ENCODE data around the gene A4GALT.
"Not testable (repeated sequence)": the region's sequence is repeated elsewhere in the genome, so short reads cannot be mapped to it uniquely, and the experiment has no call there.

Gene A4GALT

DNA sequence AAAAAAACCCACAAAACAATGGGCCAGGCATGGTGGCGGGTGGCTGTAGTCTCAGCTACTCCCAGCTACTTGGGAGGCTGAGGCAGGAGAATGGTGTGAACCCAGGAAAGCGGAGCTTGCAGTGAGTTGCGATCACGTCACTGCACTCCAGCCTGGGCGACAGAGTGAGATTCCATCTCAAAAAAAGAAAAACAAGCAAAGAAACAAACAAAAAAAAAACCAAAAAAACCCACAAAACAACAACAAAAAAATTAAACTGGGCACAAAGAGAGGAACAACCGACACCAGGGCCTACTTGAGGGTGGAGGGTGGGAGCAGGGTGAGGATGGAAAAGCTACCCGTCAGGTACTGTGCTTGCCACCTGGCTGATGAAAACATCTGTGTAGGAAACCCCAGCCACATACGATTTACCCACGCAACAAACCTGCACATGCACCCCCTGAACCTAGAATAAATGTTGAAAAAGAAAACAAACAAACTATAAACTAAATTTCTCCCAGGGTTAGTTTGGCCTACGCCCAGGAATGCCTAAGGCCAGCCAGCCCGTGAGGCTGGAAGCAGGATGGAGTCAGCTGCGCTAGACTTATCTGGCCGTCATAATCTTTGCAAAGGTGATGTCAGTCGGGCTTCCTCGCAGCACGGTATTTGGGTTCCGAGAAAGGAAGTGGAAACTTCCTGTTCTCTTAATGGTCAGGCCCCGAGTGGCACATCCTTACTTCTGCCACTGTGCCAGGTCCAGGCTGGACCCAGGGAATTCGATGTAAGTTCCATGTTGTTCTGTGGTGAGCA lies 49.6 kb downstream of the A4GALT start:
- TF ChIP-seq, protein P1, sequence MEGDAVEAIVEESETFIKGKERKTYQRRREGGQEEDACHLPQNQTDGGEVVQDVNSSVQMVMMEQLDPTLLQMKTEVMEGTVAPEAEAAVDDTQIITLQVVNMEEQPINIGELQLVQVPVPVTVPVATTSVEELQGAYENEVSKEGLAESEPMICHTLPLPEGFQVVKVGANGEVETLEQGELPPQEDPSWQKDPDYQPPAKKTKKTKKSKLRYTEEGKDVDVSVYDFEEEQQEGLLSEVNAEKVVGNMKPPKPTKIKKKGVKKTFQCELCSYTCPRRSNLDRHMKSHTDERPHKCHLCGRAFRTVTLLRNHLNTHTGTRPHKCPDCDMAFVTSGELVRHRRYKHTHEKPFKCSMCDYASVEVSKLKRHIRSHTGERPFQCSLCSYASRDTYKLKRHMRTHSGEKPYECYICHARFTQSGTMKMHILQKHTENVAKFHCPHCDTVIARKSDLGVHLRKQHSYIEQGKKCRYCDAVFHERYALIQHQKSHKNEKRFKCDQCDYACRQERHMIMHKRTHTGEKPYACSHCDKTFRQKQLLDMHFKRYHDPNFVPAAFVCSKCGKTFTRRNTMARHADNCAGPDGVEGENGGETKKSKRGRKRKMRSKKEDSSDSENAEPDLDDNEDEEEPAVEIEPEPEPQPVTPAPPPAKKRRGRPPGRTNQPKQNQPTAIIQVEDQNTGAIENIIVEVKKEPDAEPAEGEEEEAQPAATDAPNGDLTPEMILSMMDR (IDR thresholded peaks at IDR 0.05; ENCODE audit: insufficient read depth, low read depth, low read length, missing control alignments) = no peak
- H3K4me3 ChIP-seq (ENCODE audit: low read length) = no peak overlapping the region
- DNase-seq (ENCODE audit: low read depth) = no peak

- TF ChIP-seq, protein P1 (IDR thresholded peaks at IDR 0.05; ENCODE audit: insufficient read depth, low read depth, low read length, missing control alignments) = no peak
- DNase-seq (ENCODE audit: low read depth) = no peak
- no peak overlapping the region for H3K4me3 ChIP-seq (ENCODE audit: low read length)
Observed at GRCh38 chr22:42670046-42670445, 50.6 kb downstream of the A4GALT start.

DNA sequence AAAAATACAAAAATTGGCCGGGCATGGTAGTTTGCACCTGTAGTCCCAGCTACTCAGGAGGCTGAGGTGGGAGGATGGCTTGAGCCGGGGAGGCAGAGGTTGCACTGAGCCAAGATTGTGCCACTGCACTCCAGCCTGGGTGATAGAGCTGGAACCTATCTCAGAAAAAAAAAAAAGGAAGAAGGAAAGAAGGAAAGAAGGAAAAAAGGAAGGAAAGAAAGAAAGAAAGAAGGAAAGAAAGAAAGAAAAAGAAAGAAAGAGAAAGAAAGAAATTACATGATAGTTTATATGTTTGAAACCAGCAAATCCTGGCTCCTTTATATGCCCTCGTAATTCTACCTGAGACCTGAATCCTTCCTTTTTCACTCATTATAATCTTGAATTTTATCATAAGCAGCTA lies 54.3 kb downstream of the A4GALT start:
- not testable (repeated sequence) for H3K4me3 ChIP-seq (ENCODE audit: low read length)

DNA sequence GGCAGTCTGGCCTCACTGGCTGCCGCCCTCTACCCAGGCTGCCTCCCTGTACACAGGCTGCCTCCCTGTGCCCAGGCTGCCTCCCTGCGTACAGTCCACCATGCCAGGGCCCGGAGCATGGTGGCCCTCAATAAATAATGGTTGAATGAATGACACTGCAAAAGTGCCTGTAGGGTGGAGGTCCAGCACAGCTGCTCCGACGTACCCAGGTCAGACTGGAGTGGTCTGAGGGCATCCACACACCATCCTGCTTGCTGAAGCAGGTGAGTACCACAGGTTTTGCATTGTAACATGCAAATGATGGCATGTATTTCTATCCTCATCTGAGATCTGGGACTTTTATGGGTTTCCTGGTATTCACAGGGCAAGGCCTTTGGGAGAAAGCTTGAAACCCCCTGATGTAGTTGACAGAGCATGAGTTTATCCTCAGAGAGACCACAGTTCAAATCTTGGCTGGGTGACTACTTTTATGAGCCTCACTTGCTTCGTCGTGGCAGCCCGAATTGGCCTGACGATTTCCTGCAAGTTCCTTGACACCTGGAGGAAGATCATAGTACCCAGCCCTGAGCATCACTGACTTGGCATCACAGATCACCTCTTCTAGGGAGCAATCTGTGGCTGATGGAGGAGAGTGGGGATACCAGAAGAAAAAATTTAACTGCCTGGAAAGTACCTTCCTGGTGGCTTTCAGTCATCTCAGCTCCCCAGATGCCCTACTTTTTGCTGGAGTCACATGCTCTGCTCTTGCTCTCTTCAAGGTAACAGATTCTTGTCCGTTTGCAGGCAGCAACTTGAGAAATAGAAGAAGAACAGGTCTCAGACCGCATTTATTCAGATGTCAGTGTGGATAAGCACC lies 55.5 kb downstream of the A4GALT start:
- no peak overlapping the region for H3K4me3 ChIP-seq (ENCODE audit: low read length)
- TF ChIP-seq, protein P1 (IDR thresholded peaks at IDR 0.05; ENCODE audit: insufficient read depth, low read depth, low read length, missing control alignments) = no peak
- DNase-seq (ENCODE audit: low read depth) = no peak

More for the DNA sequence above, 54.3 kb downstream of the A4GALT start:
- DNase-seq (ENCODE audit: low read depth) = not testable (repeated sequence)

GRCh38 chr22:42661985-42662831 lies 58.5 kb downstream of the A4GALT start:
- DNase-seq (ENCODE audit: low read depth) = peak; percentile 56
- H3K4me3 ChIP-seq (ENCODE audit: low read length) = peak overlapping the region; percentile 49
- TF ChIP-seq, protein P1 (IDR thresholded peaks at IDR 0.05; ENCODE audit: insufficient read depth, low read depth, low read length, missing control alignments) = peak; percentile 59

DNA sequence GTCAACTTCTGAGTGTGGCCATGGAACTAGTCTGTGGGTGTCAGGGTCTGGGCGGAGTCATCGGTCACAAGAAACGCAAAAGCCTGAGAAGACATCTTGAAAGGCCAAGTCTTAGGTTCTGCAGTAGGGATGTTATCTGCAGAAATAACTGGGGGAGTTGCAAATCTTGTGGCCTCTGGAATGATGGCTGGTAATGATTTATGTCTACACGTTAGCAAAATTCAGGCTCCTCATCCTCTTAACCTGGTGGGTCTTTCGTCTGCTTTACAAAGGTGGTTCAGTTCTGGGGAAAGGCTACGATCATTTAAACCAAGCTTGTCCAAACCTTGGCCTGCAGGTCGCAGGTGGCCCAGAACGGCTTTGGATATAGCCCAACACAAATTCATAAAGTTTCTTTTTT lies 64.1 kb downstream of the A4GALT start:
- no peak for DNase-seq (ENCODE audit: low read depth)
- TF ChIP-seq, protein P1 (IDR thresholded peaks at IDR 0.05; ENCODE audit: insufficient read depth, low read depth, low read length, missing control alignments) = no peak
- H3K4me3 ChIP-seq (ENCODE audit: low read length) = no peak overlapping the region

GRCh38 chr22:42655693-42656092 lies 65.0 kb downstream of the A4GALT start:
- no peak overlapping the region for H3K4me3 ChIP-seq (ENCODE audit: low read length)
- DNase-seq (ENCODE audit: low read depth) = no peak

More at GRCh38 chr22:42655693-42656092, 65.0 kb downstream of the A4GALT start:
- TF ChIP-seq, protein P1 (IDR thresholded peaks at IDR 0.05; ENCODE audit: insufficient read depth, low read depth, low read length, missing control alignments) = no peak
